PC-3 (cell line): ENCODE data around the gene DUOX1. TPM values are rescaled to one million over a fixed set of nuclear protein-coding genes. Genes with fewer than 3 reads are reported as not detected.

Experiments used
- ATAC-seq: fragments of 200-7000 bp; cut with Tn5 transposase; 2 replicates; pipeline ENCODE4 v1.9.1; 2020; ENCODE audit warnings: mild to moderate bottlenecking, moderate library complexity
- BruUV-seq: library from RNA; stranded (reverse); fragments of 400-500 nt; replicated peaks from 2 replicates; lab custom pipeline; 2021; lab: Mats Ljungman, UMichigan
- CTCF ChIA-PET: fragments of 300-600 bp; sonication (Branson Sonifier 250); formaldehyde crosslinking; loops from one replicate; lab custom pipeline; 2022; ENCODE audit warnings: antibody characterized with exemption; lab: Charles Lee
- POLR2A ChIA-PET: fragments of 300-600 bp; sonication (Branson Sonifier 250); formaldehyde crosslinking; loops from one replicate; lab custom pipeline; 2022; ENCODE audit warnings: antibody characterized with exemption; ENCODE audit not compliant: unreplicated experiment; lab: Charles Lee
- DNase-seq: peaks from one replicate; pipeline ENCODE4 v3.0.0-alpha.2; 2015
- H2AFZ ChIP-seq: fragments of 300-600 bp; sonication (generic); 2 replicates; pipeline ENCODE4 v1.6.0; 2016; ENCODE audit warnings: antibody characterized with exemption, low read length
- H3F3A ChIP-seq: fragments of 300-600 bp; sonication (generic); one replicate; pipeline ENCODE4 v1.6.0; 2017; ENCODE audit warnings: antibody characterized with exemption, low read length, control low read depth, mild to moderate bottlenecking; ENCODE audit not compliant: unreplicated experiment
- H3K27ac ChIP-seq: fragments of 300-600 bp; sonication (generic); 2 replicates; pipeline ENCODE4 v1.5.1; 2016; ENCODE audit warnings: mild to moderate bottlenecking, low read length
- H3K27me3 ChIP-seq: fragments of 300-600 bp; sonication (generic); 2 replicates; pipeline ENCODE4 v1.6.1; 2016; ENCODE audit warnings: low read length, mixed read lengths
- H3K36me3 ChIP-seq: fragments of 300-600 bp; sonication (generic); 2 replicates; pipeline ENCODE4 v1.6.1; 2016; ENCODE audit warnings: low read depth, mixed run types, low read length, mixed read lengths
- H3K4me1 ChIP-seq: fragments of 300-600 bp; sonication (generic); 2 replicates; pipeline ENCODE4 v1.5.1; 2016; ENCODE audit warnings: low read length; ENCODE audit not compliant: insufficient read depth
- H3K4me2 ChIP-seq: fragments of 300-600 bp; sonication (generic); 2 replicates; pipeline ENCODE4 v1.6.0; 2016; ENCODE audit warnings: low read length
- H3K4me3 ChIP-seq: fragments of 300-600 bp; sonication (generic); 2 replicates; pipeline ENCODE4 v1.5.1; 2016; ENCODE audit warnings: mild to moderate bottlenecking, low read length, mixed read lengths
- H3K79me2 ChIP-seq: fragments of 300-600 bp; sonication (generic); 2 replicates; pipeline ENCODE4 v1.6.1; 2017; ENCODE audit warnings: low read length, mixed read lengths
- H3K9ac ChIP-seq: fragments of 300-600 bp; sonication (generic); 2 replicates; pipeline ENCODE4 v1.6.0; 2016; ENCODE audit warnings: mild to moderate bottlenecking, low read length
- H3K9me2 ChIP-seq: fragments of 300-600 bp; sonication (generic); replicated peaks from 2 replicates; pipeline ENCODE4 v1.6.1; 2016; ENCODE audit warnings: mixed run types, low read length, mixed read lengths
- H3K9me3 ChIP-seq: fragments of 300-600 bp; sonication (generic); 2 replicates; pipeline ENCODE4 v1.6.1; 2016; ENCODE audit warnings: low read length, mixed read lengths
- H4K20me1 ChIP-seq: fragments of 300-600 bp; sonication (generic); 2 replicates; pipeline ENCODE4 v1.6.1; 2016; ENCODE audit warnings: low read length, mixed read lengths
- EZH2 ChIP-seq: fragments of 300-600 bp; sonication (generic); IDR thresholded peaks from one replicate; pipeline ENCODE4 v1.6.1; 2017; ENCODE audit warnings: antibody characterized with exemption, mild to moderate bottlenecking, low read length; ENCODE audit not compliant: unreplicated experiment
- EZH2phosphoT487 ChIP-seq: fragments of 300-600 bp; sonication (generic); IDR thresholded peaks from 2 replicates; pipeline ENCODE4 v1.6.1; 2018; ENCODE audit warnings: mild to moderate bottlenecking, antibody characterized with exemption, low read length, borderline replicate concordance
- intact Hi-C: fragments of 100-400 bp; cut with micrococcal nuclease; formaldehyde crosslinking; loops from 2 replicates; pipeline ENCODE4 v1.9.0; 2023
- total RNA-seq: library from RNA; depleted of rRNA; stranded (reverse); fragments of >200 nt; gene quantifications from 2 replicates; pipeline ENCODE4 v1.2.3, GENCODE V29; 2014
- TF ChIP-seq, protein P1 (sequence below): fragments of 300-600 bp; sonication (generic); conservative IDR thresholded peaks from 2 replicates; pipeline ENCODE4 v1.5.1; 2017; ENCODE audit warnings: antibody characterized with exemption, low read depth, mild to moderate bottlenecking, low read length

DUOX1 gene
- total RNA-seq, 1 experiment from 2014 or later, result not detected

- ATAC-seq, result no peak
- Histone ChIP-seq H3K4me2 (no peak overlapping the region), H3K79me2 (no peaks in the 10 kb centered on the region), H3K4me1 (peaks cover 6% of the 10 kb centered on the region), H3K9me3 (no peaks in the 10 kb centered on the region), H3F3A (no peaks in the 10 kb centered on the region), H3K9ac (no peak overlapping the region), H3K9me2 (no peaks in the 10 kb centered on the region), H3K36me3 (no peaks in the 10 kb centered on the region), H2AFZ (no peak overlapping the region), H3K27ac (no peak overlapping the region), H3K27me3 (no peaks in the 10 kb centered on the region), H3K4me3 (no peak overlapping the region), H4K20me1 (no peaks in the 10 kb centered on the region)
- intact Hi-C loops, result no loop called here
- ChIA-PET CTCF (no interaction called here), POLR2A (no interaction called here)
- TF ChIP-seq EZH2phosphoT487, result no peak
- no peak for TF ChIP-seq EZH2
- TF ChIP-seq, protein P1, sequence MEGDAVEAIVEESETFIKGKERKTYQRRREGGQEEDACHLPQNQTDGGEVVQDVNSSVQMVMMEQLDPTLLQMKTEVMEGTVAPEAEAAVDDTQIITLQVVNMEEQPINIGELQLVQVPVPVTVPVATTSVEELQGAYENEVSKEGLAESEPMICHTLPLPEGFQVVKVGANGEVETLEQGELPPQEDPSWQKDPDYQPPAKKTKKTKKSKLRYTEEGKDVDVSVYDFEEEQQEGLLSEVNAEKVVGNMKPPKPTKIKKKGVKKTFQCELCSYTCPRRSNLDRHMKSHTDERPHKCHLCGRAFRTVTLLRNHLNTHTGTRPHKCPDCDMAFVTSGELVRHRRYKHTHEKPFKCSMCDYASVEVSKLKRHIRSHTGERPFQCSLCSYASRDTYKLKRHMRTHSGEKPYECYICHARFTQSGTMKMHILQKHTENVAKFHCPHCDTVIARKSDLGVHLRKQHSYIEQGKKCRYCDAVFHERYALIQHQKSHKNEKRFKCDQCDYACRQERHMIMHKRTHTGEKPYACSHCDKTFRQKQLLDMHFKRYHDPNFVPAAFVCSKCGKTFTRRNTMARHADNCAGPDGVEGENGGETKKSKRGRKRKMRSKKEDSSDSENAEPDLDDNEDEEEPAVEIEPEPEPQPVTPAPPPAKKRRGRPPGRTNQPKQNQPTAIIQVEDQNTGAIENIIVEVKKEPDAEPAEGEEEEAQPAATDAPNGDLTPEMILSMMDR, result no peak
- DNase-seq, result no peak
- no TSS peak for BruUV-seq
These were observed 13.3 kb downstream of the DUOX1 start for GRCh38 chr15:45143056-45143455.

- intact Hi-C loops, result no loop called here
- Histone ChIP-seq H3K9me3 (no peaks in the 10 kb centered on the region), H3K4me1 (peaks cover 14% of the 10 kb centered on the region), H3F3A (no peaks in the 10 kb centered on the region), H3K9ac (no peak overlapping the region), H3K27ac (no peak overlapping the region), H3K4me3 (no peak overlapping the region), H3K36me3 (no peaks in the 10 kb centered on the region), H4K20me1 (no peaks in the 10 kb centered on the region), H3K27me3 (no peaks in the 10 kb centered on the region), H3K9me2 (no peaks in the 10 kb centered on the region), H2AFZ (no peak overlapping the region), H3K79me2 (no peaks in the 10 kb centered on the region), H3K4me2 (no peak overlapping the region)
- ATAC-seq (no peak), DNase-seq (no peak)
- no peak for TF ChIP-seq EZH2
- TF ChIP-seq, protein P1, result no peak
- no peak for TF ChIP-seq EZH2phosphoT487
- ChIA-PET POLR2A (no interaction called here), CTCF (interaction anchor here (1.5 kb wide), 1 partner anchor 19 kb away, joined by 3 read pairs; no protein-coding TSS in a partner anchor)
- BruUV-seq, result no TSS peak
These were observed 14.2 kb downstream of the DUOX1 start for GRCh38 chr15:45143946-45144345.

- no peaks in the 10 kb centered on the region for H3F3A ChIP-seq
- no TSS peak for BruUV-seq
- intact Hi-C loops, result no loop called here
- no peak overlapping the region for H2AFZ ChIP-seq
- H3K4me3 ChIP-seq, result no peak overlapping the region
- no peak for TF ChIP-seq EZH2
- TF ChIP-seq, protein P1, result no peak
- TF ChIP-seq EZH2phosphoT487, result no peak
- H3K79me2 ChIP-seq, result no peaks in the 10 kb centered on the region
- ChIA-PET POLR2A (no interaction called here), CTCF (interaction anchor here (1.5 kb wide), 1 partner anchor 18 kb away, joined by 3 read pairs; no protein-coding TSS in a partner anchor)
- no peaks in the 10 kb centered on the region for H3K9me2 ChIP-seq
- H3K27ac ChIP-seq, result no peak overlapping the region
- no peak overlapping the region for H3K4me2 ChIP-seq
- ATAC-seq (no peak), DNase-seq (no peak)
- no peak overlapping the region for H3K9ac ChIP-seq
- no peaks in the 10 kb centered on the region for H3K9me3 ChIP-seq
- no peaks in the 10 kb centered on the region for H3K36me3 ChIP-seq
- H3K27me3 ChIP-seq, result no peaks in the 10 kb centered on the region
- peaks cover 18% of the 10 kb centered on the region for H3K4me1 ChIP-seq
- H4K20me1 ChIP-seq, result no peaks in the 10 kb centered on the region
These were observed 15.0 kb downstream of the DUOX1 start for GRCh38 chr15:45144775-45145174.
